ENCODE data around the gene GNAI3.

Gene GNAI3

GRCh38 chr1:109546311-109547109 lies 1.9 kb upstream of the GNAI3 start:
- peak; percentile 89 for DNase-seq

GRCh38 chr1:109547463-109548320 lies 723 bp upstream of the GNAI3 start:
- peak; percentile 17 for DNase-seq

GRCh38 chr1:109556563-109556962 lies 8.1 kb downstream of the GNAI3 start:
- no peak for DNase-seq

GRCh38 chr1:109557520-109557919 lies 9.1 kb downstream of the GNAI3 start:
- DNase-seq: no peak

- no peak for DNase-seq
Measured at GRCh38 chr1:109559995-109560394, 11.6 kb downstream of the GNAI3 start.

GRCh38 chr1:109564194-109564878 lies 15.9 kb downstream of the GNAI3 start:
- DNase-seq: no peak

GRCh38 chr1:109565241-109565640 lies 16.8 kb downstream of the GNAI3 start:
- no peak for DNase-seq

GRCh38 chr1:109566982-109567381 lies 18.6 kb downstream of the GNAI3 start:
- DNase-seq: no peak

- peak; percentile 49 for DNase-seq
Measured at GRCh38 chr1:109567877-109568672, 19.7 kb downstream of the GNAI3 start.

GRCh38 chr1:109569323-109569722 lies 20.9 kb downstream of the GNAI3 start:
- DNase-seq: no peak

GRCh38 chr1:109570414-109570813 lies 22.0 kb downstream of the GNAI3 start:
- no peak for DNase-seq

GRCh38 chr1:109573785-109574184 lies 25.4 kb downstream of the GNAI3 start:
- DNase-seq: no peak

GRCh38 chr1:109578947-109579443 lies 30.6 kb downstream of the GNAI3 start:
- DNase-seq: no peak

- DNase-seq: no peak
Measured at GRCh38 chr1:109579491-109579890, 31.1 kb downstream of the GNAI3 start.

- no peak for DNase-seq
Measured at GRCh38 chr1:109582021-109582420, 33.6 kb downstream of the GNAI3 start.

- no peak for DNase-seq
Measured at GRCh38 chr1:109584766-109585165, 36.4 kb downstream of the GNAI3 start.

- no peak for DNase-seq
Measured at GRCh38 chr1:109586055-109586454, 37.6 kb downstream of the GNAI3 start.

- DNase-seq: no peak
Measured at GRCh38 chr1:109589177-109589576, 40.8 kb downstream of the GNAI3 start.

GRCh38 chr1:109589679-109590078 lies 41.3 kb downstream of the GNAI3 start:
- DNase-seq: no peak

GRCh38 chr1:109592916-109593315 lies 44.5 kb downstream of the GNAI3 start:
- no peak for DNase-seq

GRCh38 chr1:109595531-109595930 lies 47.1 kb downstream of the GNAI3 start:
- DNase-seq: peak; percentile 52

GRCh38 chr1:109598156-109598555 lies 49.7 kb downstream of the GNAI3 start:
- DNase-seq: no peak
